Left cardiac atrium (tissue), 4 donors: ENCODE results near the gene AMBRA1. TPM values are rescaled to one million over a fixed set of nuclear protein-coding genes. Genes with fewer than 3 reads are reported as not detected.
"Not testable (repeated sequence)": the region's sequence is repeated elsewhere in the genome, so short reads cannot be mapped to it uniquely, and the experiment has no call there.

Source experiments
- ATAC-seq, 2 donors: fragments of 200-7000 bp; cut with Tn5 transposase; one replicate each; pipeline ENCODE4 v1.9.1; 2020; ENCODE audit warnings: mild to moderate bottlenecking in 2 of 2, moderate library complexity in 2 of 2
- DNase-seq: peaks from one replicate; pipeline ENCODE4 v3.0.0-alpha.2; 2020
- intact Hi-C, 2 donors: fragments of 100-400 bp; cut with DNase I; formaldehyde crosslinking; loops; one replicate each; pipeline versions ENCODE4 v1.14.1 to v1.15.1; 2022 to 2023
- total RNA-seq, 2 donors: library from RNA; stranded (reverse); fragmentation: NEBNext Ultra II Directional; extraction: Animal tissue kit (Norgen Biotek cat#: 25700); gene quantifications; one replicate each; pipeline ENCODE4 v1.2.1, GENCODE V29; 2021
- donor health status: DM: no; HTN: yes; CAD: no.
- donor health status: DM: no; HTN: yes; CAD: no; lungs with severe emphysema.
- donor health status: DM: yes; HTN: yes; CAD: no.
- donor health status: Dilated cardiomyopathy.

AMBRA1 gene
- total RNA-seq, 2 donors from 2014 or later, result 14.9 to 20.1 TPM

- intact Hi-C loops, ATAC-seq, DNase-seq: not testable (repeated sequence)
Observed at GRCh38 chr11:46583513-46583912, 10.3 kb downstream of the AMBRA1 start.

GRCh38 chr11:46582588-46582987, 11.2 kb downstream of the AMBRA1 start:
- intact Hi-C loops, result no loop called here
- ATAC-seq (no peak), DNase-seq (no peak)

- intact Hi-C loops, result no loop called here
- no peak for ATAC-seq
- no peak for DNase-seq
Observed at GRCh38 chr11:46577058-46577457, 16.8 kb downstream of the AMBRA1 start.

GRCh38 chr11:46574656-46575055, 19.2 kb downstream of the AMBRA1 start:
- intact Hi-C loops, result no loop called here
- ATAC-seq (no peak), DNase-seq (no peak)

GRCh38 chr11:46570790-46571398, 22.9 kb downstream of the AMBRA1 start:
- DNase-seq (no peak), ATAC-seq (no peak)
- intact Hi-C loops, result no loop called here

GRCh38 chr11:46565232-46565840, 28.5 kb downstream of the AMBRA1 start:
- DNase-seq, result no peak
- intact Hi-C loops, result no loop called here
- ATAC-seq, result no peak

GRCh38 chr11:46564459-46564858, 29.4 kb downstream of the AMBRA1 start:
- ATAC-seq (peak in 1 of 2 donors; percentile 32), DNase-seq (no peak)
- intact Hi-C loops, result no loop called here

GRCh38 chr11:46562527-46562926, 31.3 kb downstream of the AMBRA1 start:
- no peak for DNase-seq
- ATAC-seq, result no peak
- intact Hi-C loops, result no loop called here

GRCh38 chr11:46560300-46560991, 33.4 kb downstream of the AMBRA1 start:
- ATAC-seq, result peak; percentile 30 to 54

GRCh38 chr11:46559815-46560214, 34.0 kb downstream of the AMBRA1 start:
- intact Hi-C loops, result loop anchor here in 1 of 2 donors (5.0 kb wide), 1 partner anchor 32 kb away; the partner anchor contains the start of gene AMBRA1
- no peak for DNase-seq
- no peak for ATAC-seq

More at GRCh38 chr11:46560300-46560991, 33.4 kb downstream of the AMBRA1 start:
- no peak for DNase-seq
- intact Hi-C loops, result no loop called here

GRCh38 chr11:46557684-46558151, 36.1 kb downstream of the AMBRA1 start:
- no peak for ATAC-seq
- DNase-seq, result no peak
- intact Hi-C loops, result loop anchor here in 1 of 2 donors (5.0 kb wide), 1 partner anchor 35 kb away; the partner anchor contains the start of gene AMBRA1

- no peak for ATAC-seq
Observed at GRCh38 chr11:46555267-46556054, 38.4 kb downstream of the AMBRA1 start.

GRCh38 chr11:46554213-46555147, 39.3 kb downstream of the AMBRA1 start:
- intact Hi-C loops, result loop anchor here in 1 of 2 donors (5.0 kb wide), 1 partner anchor 38 kb away; the partner anchor contains the start of gene AMBRA1
- DNase-seq (no peak), ATAC-seq (peak; percentile 38 to 83)

More at GRCh38 chr11:46555267-46556054, 38.4 kb downstream of the AMBRA1 start:
- no peak for DNase-seq
- intact Hi-C loops, result loop anchor here in 1 of 2 donors (5.0 kb wide), 1 partner anchor 37 kb away; the partner anchor contains the start of gene AMBRA1

GRCh38 chr11:46553814-46554212, 40.0 kb downstream of the AMBRA1 start:
- intact Hi-C loops, result no loop called here

GRCh38 chr11:46551261-46551660, 42.6 kb downstream of the AMBRA1 start:
- no peak for DNase-seq
- no peak for ATAC-seq
- intact Hi-C loops, result no loop called here

More at GRCh38 chr11:46553814-46554212, 40.0 kb downstream of the AMBRA1 start:
- ATAC-seq (peak in 1 of 2 donors; percentile 12), DNase-seq (no peak)

GRCh38 chr11:46547579-46547978, 46.2 kb downstream of the AMBRA1 start:
- DNase-seq (no peak), ATAC-seq (no peak)
- intact Hi-C loops, result no loop called here

GRCh38 chr11:46543564-46543963, 50.3 kb downstream of the AMBRA1 start:
- ATAC-seq (no peak), DNase-seq (no peak)
- intact Hi-C loops, result no loop called here
